SJCRH30 (cell line): ENCODE results near the gene POGLUT3. TPM values are rescaled to one million over a fixed set of nuclear protein-coding genes. Genes with fewer than 3 reads are reported as not detected.

Source experiments
- DNase-seq, 2 experiments: peaks; one replicate each; pipeline ENCODE4 v3.0.0-alpha.2; 2015 to 2020
- H3K27ac ChIP-seq: fragments of 250-450 bp; sonication (Bioruptor Pico); 2 replicates; pipeline ENCODE4 v1.5.1; 2020; ENCODE audit warnings: mild to moderate bottlenecking, moderate library complexity
- H3K27me3 ChIP-seq: fragments of 250-450 bp; sonication (Bioruptor Pico); 2 replicates; pipeline ENCODE4 v1.5.1; 2020; ENCODE audit warnings: mild to moderate bottlenecking, moderate library complexity
- H3K36me3 ChIP-seq: fragments of 250-450 bp; sonication (Bioruptor Pico); 2 replicates; pipeline ENCODE4 v1.5.1; 2020; ENCODE audit warnings: mild to moderate bottlenecking, moderate library complexity
- H3K4me1 ChIP-seq: fragments of 250-450 bp; sonication (Bioruptor Pico); 2 replicates; pipeline ENCODE4 v1.5.1; 2020; ENCODE audit warnings: mild to moderate bottlenecking, moderate library complexity
- H3K4me3 ChIP-seq: fragments of 250-450 bp; sonication (Bioruptor Pico); 2 replicates; pipeline ENCODE4 v1.5.1; 2020; ENCODE audit warnings: mild to moderate bottlenecking, moderate library complexity
- H3K9me3 ChIP-seq: fragments of 250-450 bp; sonication (Bioruptor Pico); replicated peaks from 2 replicates; pipeline ENCODE4 v1.5.1; 2020; ENCODE audit warnings: mild to moderate bottlenecking, moderate library complexity
- total RNA-seq: library from RNA; depleted of rRNA; stranded (reverse); fragments of >200 nt; shearing (Covaris generic); gene quantifications from 2 replicates; pipeline ENCODE4 v1.2.3, GENCODE V29; 2014

Gene POGLUT3
- total RNA-seq, 1 experiment from 2014 or later = 32.2 TPM

DNA sequence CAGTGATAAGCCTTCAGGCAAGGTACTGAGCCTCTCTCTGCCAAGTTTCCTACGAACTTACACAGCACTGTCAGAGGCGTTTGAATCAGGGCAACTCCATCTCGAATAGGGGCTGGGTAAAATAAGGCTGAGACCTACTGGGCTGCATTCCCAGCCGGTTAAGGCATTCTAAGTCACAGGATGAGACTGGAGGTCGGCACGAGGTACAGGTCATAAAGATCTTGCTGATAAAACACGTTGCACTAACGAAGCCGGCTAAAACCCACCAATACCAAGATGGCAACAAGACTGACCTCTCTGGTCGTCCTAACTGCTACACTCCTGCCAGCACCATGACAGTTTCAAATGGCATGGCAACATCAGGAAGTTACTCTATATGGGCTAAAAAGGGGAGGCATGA lies 20.4 kb upstream of the POGLUT3 start:
- DNase-seq = no peak
- no peaks in the 10 kb centered on the region for H3K4me1 ChIP-seq
- H3K27me3 ChIP-seq = no peaks in the 10 kb centered on the region
- no peaks in the 10 kb centered on the region for H3K9me3 ChIP-seq
- H3K4me3 ChIP-seq = no peak overlapping the region
- H3K27ac ChIP-seq = no peak overlapping the region
- no peaks in the 10 kb centered on the region for H3K36me3 ChIP-seq

DNA sequence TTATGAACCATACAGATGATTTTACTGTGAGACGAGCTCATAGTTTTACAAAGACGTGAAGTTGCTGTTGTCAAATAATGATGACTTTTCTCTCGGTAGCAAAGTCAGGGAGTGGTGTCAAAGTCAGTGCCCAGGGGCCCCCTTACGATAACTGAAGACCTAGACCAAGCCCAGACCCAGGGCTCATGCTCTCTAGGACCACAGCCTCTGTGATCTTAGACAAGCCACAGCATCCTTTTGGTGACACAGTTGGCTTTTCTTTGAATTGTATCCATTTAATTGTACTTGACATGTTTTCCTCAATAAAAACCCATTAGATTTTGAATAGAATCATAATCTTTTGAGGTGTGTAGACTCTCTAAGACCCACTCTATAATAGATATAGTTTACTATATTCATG lies 17.9 kb upstream of the POGLUT3 start:
- no peak overlapping the region for H3K27ac ChIP-seq
- H3K4me3 ChIP-seq = no peak overlapping the region
- no peaks in the 10 kb centered on the region for H3K9me3 ChIP-seq
- no peaks in the 10 kb centered on the region for H3K36me3 ChIP-seq
- H3K27me3 ChIP-seq = no peaks in the 10 kb centered on the region
- H3K4me1 ChIP-seq = no peaks in the 10 kb centered on the region
- no peak for DNase-seq

DNA sequence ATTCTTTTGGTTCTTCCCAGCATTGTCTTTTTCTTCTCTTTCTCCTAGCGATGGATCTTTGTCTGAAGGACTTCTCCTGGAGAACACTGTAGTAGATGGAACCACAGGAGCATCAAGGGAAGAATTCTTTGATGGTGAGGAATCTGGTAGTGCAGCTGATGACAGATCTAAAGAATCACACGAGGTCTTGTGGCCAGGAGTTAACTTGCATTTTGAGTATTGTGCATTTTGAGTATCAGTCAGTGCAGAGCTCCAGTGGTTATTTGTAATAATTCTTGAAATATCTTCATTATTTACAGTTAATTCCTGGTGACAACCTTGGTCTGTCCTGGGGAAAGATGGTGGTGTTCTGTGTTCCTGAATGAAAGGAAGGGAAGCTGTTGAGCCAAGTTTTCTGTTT lies 14.5 kb upstream of the POGLUT3 start:
- Histone ChIP-seq H3K4me3 (no peak overlapping the region), H3K9me3 (no peaks in the 10 kb centered on the region), H3K27me3 (no peaks in the 10 kb centered on the region), H3K36me3 (no peaks in the 10 kb centered on the region), H3K4me1 (no peaks in the 10 kb centered on the region), H3K27ac (no peak overlapping the region)
- DNase-seq = no peak

DNA sequence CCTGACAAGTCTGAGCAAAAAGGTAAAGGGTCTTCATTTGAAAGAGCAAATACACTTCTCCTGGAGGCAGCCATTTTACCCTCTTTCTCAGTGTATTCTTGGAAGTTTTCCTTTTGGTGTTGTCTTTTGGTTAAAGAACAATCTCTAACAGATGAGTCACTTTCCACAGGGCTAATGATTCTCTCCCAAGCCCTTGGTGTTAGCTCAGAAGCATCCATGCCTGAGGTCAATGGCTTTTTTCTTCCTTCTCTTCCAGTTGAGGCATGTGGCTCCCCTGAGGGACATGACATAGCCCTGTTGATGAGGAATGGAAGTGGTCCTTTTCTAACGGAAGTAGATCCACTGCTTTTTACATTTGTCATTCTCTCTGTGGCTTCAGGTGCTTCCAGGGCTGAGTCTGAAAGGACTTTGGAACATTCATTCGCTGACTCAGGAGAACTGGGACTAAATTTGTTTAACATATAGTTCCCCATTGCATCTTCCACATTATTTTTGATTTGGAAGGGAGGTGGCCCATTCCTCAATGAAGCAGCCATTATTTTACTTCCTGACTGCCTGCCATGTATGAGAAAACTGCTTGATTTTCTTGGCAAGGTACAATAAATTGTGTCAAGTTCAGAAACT lies 13.8 kb upstream of the POGLUT3 start:
- Histone ChIP-seq H3K4me3 (no peak overlapping the region), H3K27ac (no peak overlapping the region), H3K9me3 (no peaks in the 10 kb centered on the region), H3K27me3 (no peaks in the 10 kb centered on the region), H3K4me1 (no peaks in the 10 kb centered on the region), H3K36me3 (no peaks in the 10 kb centered on the region)
- DNase-seq = no peak

DNA sequence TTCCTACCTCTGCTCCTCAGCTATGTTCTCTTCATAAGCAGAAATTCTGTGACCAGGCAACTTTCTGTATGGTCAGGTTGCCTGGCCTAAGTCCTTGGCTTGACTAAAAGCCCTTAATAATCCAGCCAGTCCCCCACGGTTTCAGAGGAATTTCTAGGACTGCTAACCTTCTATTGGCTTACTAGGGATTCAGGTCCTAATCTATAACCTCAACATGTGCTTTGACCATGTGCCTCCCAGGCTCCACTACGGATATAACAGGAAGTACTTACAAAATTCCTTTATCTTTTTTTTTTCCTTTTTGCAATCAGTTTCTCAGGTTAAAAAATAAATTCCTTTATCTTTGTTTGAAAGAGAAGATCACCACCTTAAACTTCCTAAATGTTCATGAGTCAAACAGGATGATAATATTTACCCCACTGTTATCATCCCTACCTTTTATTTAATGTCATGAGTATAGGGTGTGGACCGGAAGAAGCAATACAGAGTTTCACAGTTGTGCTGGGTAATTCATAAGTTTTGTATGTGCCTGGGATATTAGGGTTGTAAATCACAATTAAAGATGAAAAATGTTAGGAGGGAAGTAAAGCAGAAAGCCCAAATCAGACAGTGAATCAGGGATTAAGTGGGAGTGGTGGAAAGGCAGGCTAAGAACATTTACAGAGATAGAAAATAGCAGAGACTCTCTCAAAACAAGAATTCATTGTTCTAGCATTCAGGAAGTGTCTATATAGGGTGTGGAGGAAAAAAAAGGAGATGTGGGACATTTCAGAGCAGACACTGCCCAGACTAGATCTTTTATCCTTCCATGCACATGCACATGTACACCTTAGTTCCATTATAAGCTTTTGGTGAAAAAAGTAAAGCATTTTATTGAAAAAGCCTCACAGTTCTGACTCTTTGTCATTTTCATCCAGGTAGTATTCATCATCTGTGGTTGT lies 10.7 kb upstream of the POGLUT3 start:
- Histone ChIP-seq H3K27ac (no peak overlapping the region), H3K27me3 (no peaks in the 10 kb centered on the region), H3K4me1 (no peaks in the 10 kb centered on the region), H3K9me3 (no peaks in the 10 kb centered on the region), H3K4me3 (no peak overlapping the region), H3K36me3 (no peaks in the 10 kb centered on the region)
- no peak for DNase-seq

DNA sequence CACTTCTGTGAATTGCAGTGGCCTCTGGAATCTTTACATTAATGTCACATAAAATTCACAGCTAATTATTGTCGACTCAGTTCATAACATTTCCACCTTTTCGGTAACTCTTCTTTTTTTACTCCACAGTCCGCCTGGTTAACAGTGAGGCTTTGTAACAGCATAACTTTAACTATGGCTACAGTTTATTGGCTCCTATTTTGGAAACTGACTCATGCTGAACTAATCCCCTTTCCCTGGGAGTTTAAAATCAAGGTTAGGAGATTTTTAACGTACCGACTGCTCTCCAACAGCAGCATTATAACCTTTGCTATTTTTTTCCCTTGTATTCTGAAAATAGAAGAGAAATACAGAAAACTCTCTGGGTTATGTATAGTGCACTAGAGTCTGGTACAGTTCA lies 3.2 kb upstream of the POGLUT3 start:
- H3K27ac ChIP-seq = no peak overlapping the region
- H3K27me3 ChIP-seq = no peaks in the 10 kb centered on the region
- H3K9me3 ChIP-seq = no peaks in the 10 kb centered on the region
- H3K4me3 ChIP-seq = no peak overlapping the region
- no peaks in the 10 kb centered on the region for H3K36me3 ChIP-seq
- H3K4me1 ChIP-seq = no peaks in the 10 kb centered on the region
- DNase-seq = no peak

DNA sequence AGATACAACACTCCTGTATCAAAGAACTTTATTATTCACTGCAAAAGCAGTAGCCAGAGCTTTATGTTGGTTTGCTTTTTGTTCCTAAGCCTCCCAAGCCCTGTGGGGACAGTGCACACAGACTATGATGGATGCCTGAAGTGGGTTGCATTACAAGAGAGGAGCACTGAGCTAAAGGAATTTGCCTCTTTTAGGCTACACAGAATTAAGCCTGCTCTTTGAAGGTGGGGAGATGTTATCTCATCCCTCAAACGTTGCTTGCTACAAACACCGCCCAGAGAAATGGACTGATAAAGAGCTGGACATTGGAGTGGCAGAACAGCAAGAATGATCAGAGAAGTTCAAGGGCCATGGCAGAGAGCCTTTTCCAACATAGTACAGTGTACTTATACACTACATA lies 2.5 kb upstream of the POGLUT3 start:
- H3K4me1 ChIP-seq = no peaks in the 10 kb centered on the region
- H3K27ac ChIP-seq = no peak overlapping the region
- no peaks in the 10 kb centered on the region for H3K27me3 ChIP-seq
- no peak overlapping the region for H3K4me3 ChIP-seq
- no peaks in the 10 kb centered on the region for H3K36me3 ChIP-seq
- no peaks in the 10 kb centered on the region for H3K9me3 ChIP-seq
- no peak for DNase-seq

DNA sequence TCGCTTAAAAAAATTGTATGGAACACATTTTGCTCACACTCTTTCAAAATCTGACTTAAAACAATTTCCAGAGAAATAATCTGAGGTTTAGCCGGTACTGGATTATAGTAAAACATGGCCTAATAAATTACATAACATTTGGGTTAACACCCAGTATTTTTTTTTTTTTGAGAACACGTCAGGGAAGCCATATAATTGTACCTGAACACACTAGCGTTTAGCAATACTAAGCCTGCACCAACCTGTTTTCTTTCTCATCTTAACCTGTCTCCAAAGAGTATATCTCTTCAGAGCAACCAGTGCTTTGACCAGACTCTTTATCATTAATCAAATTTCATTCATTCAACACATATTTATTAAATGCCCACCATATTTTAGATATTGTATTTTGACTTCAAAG lies 2.0 kb upstream of the POGLUT3 start:
- no peaks in the 10 kb centered on the region for H3K36me3 ChIP-seq

DNA sequence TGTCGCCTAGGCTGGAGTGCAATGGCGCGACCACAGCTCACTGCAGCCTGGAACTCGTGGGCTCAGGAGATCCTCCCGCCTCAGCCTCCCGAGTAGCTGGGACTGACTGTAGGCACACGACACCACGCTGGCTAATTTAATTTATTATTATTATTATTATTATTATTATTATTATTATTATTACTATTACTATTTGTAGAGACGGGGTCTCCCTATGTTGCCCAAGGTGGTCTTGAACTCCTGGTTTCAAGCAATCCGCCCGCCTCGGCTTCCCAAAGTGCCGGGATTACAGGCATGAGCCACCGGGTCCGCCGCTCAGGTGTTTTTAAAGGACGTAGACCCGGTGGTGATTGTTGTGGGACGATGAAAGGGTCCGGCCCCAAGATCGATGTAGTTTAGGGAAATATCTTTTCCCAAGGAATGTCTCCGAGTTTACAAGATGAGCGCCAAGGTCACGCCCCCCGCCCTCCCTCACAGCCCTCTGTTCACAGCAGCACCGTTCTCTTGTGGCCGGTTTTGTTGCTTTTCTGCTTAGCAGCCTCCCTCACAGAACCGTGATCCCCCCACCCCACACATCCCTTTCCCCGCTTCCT lies 728 bp upstream of the POGLUT3 start:
- H3K9me3 ChIP-seq = no peaks in the 10 kb centered on the region
- no peaks in the 10 kb centered on the region for H3K36me3 ChIP-seq
- peak overlapping the region; percentile 74 for H3K4me3 ChIP-seq
- no peaks in the 10 kb centered on the region for H3K27me3 ChIP-seq
- no peak for DNase-seq
- H3K27ac ChIP-seq = peak overlapping the region; percentile 95
- H3K4me1 ChIP-seq = no peaks in the 10 kb centered on the region

More for the DNA sequence above, 2.0 kb upstream of the POGLUT3 start:
- Histone ChIP-seq H3K4me3 (no peak overlapping the region), H3K27me3 (no peaks in the 10 kb centered on the region), H3K9me3 (no peaks in the 10 kb centered on the region), H3K4me1 (no peaks in the 10 kb centered on the region), H3K27ac (no peak overlapping the region)
- no peak for DNase-seq

DNA sequence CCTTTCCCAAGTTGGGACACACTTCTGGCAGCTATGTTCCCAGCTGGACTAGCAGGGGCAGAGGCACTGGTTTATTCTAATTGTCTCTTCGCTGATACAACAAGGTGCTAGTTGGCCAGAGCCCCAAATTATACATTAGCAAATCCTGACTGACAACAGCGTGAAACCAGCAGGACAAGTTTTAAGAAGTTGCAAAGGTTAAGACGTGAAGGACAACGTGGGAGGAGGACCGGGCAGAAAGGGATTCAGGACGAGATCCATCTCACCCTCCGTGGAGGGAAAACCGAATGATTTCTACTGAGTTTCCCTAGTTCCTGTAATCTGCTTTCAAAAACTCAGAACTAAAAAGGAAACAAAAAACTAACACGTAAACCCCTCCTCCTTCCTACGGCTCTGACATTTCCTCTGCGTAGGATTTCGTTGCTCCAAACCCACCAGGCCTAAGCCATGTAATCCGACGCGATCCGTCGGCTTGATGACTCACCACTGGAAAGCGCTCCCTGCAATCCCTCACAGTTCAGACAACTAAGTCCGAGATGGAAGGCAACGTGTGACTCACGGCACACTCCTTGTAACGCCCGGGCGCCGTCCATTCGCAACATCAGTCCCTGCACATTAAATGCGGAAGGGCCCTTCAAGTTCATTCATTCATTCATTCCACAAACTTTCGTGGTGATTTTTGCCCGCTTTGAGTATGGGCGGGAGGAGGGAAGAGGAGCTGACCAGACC lies 703 bp downstream of the POGLUT3 start:
- no peaks in the 10 kb centered on the region for H3K27me3 ChIP-seq

DNA sequence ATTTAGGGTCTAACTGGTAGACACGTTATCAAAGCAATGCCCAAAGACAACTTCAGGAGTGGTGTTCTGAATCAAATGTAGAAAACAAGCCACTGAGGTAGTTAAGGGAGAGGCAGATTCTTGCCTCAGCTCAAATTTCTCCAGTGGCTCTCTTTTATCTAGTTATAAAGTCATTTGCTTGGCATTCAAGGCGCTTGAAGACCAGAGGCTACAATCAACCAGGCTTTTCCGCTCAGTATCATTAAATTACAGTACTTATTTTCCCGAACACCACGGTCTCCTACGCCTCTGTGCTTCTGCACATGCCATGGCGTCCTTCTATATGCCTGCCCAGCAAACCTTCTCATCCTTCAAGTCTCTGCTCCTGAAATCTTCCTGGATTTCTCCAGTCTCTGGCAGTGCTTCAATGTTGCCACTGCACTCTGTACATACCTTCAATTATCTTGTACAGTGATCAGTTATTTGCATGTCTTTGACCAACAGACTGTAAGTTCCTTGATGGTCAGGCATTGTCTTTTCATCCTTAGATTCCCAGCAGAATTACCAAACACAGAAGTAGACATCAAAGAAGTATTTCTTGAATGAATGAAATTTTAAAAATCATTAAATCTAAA lies 1.4 kb downstream of the POGLUT3 start:
- peak overlapping the region; percentile 95 for H3K27ac ChIP-seq
- H3K4me1 ChIP-seq = no peaks in the 10 kb centered on the region
- DNase-seq = no peak
- no peaks in the 10 kb centered on the region for H3K36me3 ChIP-seq
- H3K4me3 ChIP-seq = peak overlapping the region; percentile 74
- no peaks in the 10 kb centered on the region for H3K9me3 ChIP-seq
- no peaks in the 10 kb centered on the region for H3K27me3 ChIP-seq

More for the DNA sequence above, 703 bp downstream of the POGLUT3 start:
- H3K4me1 ChIP-seq = no peaks in the 10 kb centered on the region
- no peaks in the 10 kb centered on the region for H3K9me3 ChIP-seq
- peak; percentile 87 to 92 for DNase-seq
- no peaks in the 10 kb centered on the region for H3K36me3 ChIP-seq
- H3K4me3 ChIP-seq = peak overlapping the region; percentile 74
- H3K27ac ChIP-seq = peak overlapping the region; percentile 95

DNA sequence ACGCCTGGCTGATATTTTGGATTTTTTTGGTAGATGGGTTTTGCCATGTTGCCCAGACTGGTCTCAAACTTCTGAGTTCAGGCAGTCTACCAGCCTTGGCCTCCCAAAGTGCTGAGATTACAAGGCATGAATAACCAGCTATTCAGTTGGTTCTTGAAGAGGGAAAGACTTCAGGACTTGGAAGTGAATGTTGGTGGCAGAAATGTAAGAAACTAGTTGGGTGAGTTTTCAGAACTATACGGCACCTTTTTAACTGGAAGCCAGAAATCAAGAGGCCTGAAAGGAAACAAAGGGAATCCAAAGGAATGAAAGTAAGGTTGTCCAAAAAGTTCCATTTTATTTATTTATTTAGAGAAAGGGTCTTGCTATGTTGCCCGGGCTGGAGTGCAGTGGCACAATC lies 2.9 kb downstream of the POGLUT3 start:
- no peaks in the 10 kb centered on the region for H3K27me3 ChIP-seq
- DNase-seq = no peak
- H3K36me3 ChIP-seq = no peaks in the 10 kb centered on the region
- H3K4me1 ChIP-seq = no peaks in the 10 kb centered on the region
- H3K9me3 ChIP-seq = no peaks in the 10 kb centered on the region
- H3K4me3 ChIP-seq = no peak overlapping the region
- H3K27ac ChIP-seq = no peak overlapping the region

DNA sequence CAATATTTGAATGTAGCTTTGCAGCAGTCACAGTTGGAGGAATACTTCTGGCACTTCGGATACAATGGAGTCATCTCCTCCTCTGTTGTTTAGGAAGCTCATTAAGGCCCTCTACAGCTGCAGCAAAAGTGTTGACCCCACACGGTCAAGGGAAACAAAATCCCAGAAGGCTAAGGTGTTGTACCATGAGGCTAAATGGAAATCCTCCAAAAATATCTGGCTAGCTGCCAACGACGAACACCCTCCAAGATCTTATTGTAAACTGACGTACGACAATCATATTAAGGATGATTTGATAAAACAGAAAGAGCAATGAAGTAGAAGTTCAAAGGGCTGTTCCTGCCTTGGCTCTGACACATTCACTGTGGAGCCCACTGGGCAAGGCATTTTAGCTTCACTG lies 4.0 kb downstream of the POGLUT3 start:
- H3K36me3 ChIP-seq = no peaks in the 10 kb centered on the region
- H3K27me3 ChIP-seq = no peaks in the 10 kb centered on the region
- no peak for DNase-seq
- no peaks in the 10 kb centered on the region for H3K9me3 ChIP-seq
- H3K27ac ChIP-seq = no peak overlapping the region
- no peak overlapping the region for H3K4me3 ChIP-seq
- H3K4me1 ChIP-seq = no peaks in the 10 kb centered on the region

DNA sequence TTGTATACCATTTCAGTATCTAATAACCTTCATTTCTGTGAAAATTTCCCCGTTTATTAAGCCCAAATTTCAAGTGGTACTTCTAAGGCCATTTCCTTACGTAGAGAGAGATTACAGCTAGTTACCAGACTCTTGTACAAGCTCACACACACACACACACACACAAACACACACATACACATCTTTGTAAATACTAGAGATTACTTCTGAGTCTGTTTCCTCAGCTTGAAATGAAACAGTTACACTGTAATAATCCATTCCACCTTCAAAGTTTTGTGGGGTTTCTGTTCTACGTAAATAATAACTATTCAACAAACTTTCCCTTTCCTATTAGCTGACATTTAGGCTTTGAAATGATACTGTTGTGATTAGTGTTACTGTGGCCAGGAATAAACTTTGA lies 6.2 kb downstream of the POGLUT3 start:
- Histone ChIP-seq H3K27ac (no peak overlapping the region), H3K4me3 (no peak overlapping the region), H3K9me3 (no peaks in the 10 kb centered on the region), H3K4me1 (no peaks in the 10 kb centered on the region), H3K36me3 (no peaks in the 10 kb centered on the region), H3K27me3 (no peaks in the 10 kb centered on the region)
- DNase-seq = no peak
